ENCODE data around the gene HIGD1C.
"Not testable (repeated sequence)": the region's sequence is repeated elsewhere in the genome, so short reads cannot be mapped to it uniquely, and the experiment has no call there.

The HIGD1C gene

DNA sequence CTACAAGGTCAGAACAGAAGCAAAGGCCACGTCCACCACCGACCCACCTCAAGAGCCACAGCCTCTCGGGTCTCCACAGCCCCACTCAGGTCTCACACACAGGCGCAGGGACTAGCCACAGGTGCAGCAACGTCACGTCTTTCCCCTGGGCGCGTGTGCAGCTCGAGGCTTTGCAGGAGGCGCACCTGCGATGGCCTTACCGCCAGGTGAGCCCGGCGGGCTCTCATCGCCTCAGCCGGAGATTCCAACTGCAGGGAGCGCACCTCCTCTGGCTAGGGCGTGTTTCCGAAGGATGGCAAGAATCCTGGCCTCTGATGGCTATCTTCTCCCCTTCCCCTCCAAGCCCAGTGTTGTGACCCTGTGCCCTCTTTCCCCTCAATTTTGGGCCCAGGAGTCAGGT lies at the start of gene HIGD1C:
TSS of gene HIGD1C (plus strand) at position 35 of the 400 bp plus-strand sequence. CDS start 1,455 bp downstream, outside the sequence.
- no peak for DNase-seq

DNA sequence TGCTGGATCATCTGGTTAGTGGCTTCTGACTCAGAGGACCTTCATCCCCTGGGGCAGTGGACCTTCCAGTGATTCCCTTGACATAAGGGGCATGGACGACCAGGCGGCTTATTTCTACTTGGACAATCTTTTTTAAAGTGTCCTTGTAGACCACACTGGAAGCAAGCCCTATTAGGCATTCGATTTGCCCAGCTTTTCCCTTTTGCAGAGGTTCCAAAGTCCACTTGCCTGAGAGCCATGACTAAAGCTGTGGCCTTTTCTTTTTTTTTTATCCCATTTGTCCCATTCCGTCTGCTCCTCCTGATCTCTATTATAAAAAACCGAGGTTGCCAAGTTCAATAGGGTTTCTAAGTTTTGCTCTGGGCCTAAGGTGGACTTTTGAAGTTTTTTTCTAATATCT lies 43.9 kb upstream of the HIGD1C start:
- not testable (repeated sequence) for DNase-seq

DNA sequence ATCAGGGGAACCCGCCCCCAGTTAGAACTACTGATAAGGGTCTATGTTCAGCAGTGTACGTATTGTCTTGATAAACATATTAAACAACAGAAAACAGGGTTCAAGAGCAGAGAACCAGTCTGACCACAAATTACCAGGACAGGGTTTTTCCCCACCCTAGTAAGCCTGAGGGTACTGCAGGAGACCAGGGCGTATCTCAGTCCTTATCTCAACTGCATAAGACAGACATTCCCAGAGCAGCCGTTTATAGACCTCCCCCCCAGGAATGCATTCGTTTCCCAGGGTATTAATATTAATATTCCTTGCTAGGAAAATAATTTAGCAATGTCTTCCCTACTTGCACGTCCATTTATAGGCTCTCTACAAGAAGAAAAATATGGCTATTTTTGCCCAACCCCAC lies 40.0 kb upstream of the HIGD1C start:
- DNase-seq: not testable (repeated sequence)

GRCh38 chr12:50913224-50913623 lies 39.1 kb upstream of the HIGD1C start:
- DNase-seq: no peak

GRCh38 chr12:50914872-50915484 lies 37.4 kb upstream of the HIGD1C start:
- no peak for DNase-seq

GRCh38 chr12:50916292-50916691 lies 36.1 kb upstream of the HIGD1C start:
- no peak for DNase-seq

DNA sequence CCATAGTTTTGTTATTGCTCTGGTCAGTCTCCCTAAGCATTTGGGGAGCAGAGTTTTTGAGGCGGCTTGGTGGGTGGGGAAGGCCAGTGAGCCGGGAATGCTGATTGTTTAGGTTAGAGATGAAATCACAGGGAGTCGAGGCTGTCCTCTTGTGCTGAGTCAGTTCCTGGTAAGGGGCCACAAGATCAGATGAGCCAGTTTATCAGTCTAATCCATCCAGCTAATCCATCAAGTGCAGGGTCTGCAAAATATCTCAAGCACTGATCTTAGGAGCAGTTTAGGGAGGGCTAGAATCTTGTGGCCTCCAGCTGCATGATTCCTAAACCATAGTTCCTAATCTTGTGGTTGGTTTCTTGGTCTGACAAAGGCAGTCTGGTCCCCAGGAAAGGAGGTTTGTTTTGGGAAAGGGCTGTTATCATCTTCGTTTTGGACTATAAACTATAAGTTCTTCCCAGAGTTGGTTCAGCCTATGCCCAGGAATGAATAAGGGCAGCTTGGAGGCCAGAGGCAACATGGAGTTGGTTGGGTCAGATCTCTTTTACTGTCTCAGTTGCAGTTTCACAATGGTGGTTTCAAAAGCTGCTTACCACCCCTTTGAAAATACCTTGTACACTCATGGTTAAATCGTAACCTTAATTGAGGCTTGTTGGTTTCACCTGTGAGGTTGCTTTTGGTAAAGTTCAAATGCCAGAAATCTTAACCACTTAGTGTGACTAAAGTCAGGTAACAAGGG lies 33.6 kb upstream of the HIGD1C start:
- DNase-seq: no peak

- no peak for DNase-seq
These were observed 29.5 kb upstream of the HIGD1C start for GRCh38 chr12:50922820-50923219.

- DNase-seq: no peak
These were observed 28.8 kb upstream of the HIGD1C start for GRCh38 chr12:50923361-50924130.

DNA sequence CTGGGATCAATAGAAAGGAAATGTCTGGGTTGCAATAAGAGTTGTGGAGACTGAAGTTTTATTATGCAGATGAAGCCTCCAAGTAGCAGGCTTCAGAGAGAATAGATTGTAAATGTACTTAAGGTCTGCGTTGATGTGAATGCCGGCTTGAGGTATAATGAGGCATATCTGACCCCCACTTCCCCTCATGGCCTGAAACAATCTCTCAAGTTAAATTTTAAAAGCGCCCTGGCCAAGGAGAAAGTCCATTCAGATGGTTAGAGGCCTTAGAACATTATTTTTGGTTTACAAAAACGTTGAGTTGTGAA lies 28.3 kb upstream of the HIGD1C start:
- no peak for DNase-seq

- peak; percentile 48 for DNase-seq
These were observed 27.7 kb upstream of the HIGD1C start for GRCh38 chr12:50924439-50925341.

DNA sequence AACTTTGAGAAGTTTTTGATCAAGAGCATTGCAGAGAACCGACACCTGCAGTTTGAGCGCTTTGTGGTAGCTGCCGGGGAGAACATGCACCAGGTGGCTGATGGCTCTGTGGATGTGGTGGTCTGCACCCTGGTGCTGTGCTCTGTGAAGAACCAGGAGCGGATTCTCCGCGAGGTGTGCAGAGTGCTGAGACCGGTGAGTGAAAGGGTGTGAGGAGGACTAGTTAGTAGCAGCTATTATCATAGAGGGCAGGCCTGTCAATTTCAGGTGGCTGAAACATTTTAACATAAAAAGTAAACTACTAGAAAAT lies 27.0 kb upstream of the HIGD1C start:
- DNase-seq: peak; percentile 35

DNA sequence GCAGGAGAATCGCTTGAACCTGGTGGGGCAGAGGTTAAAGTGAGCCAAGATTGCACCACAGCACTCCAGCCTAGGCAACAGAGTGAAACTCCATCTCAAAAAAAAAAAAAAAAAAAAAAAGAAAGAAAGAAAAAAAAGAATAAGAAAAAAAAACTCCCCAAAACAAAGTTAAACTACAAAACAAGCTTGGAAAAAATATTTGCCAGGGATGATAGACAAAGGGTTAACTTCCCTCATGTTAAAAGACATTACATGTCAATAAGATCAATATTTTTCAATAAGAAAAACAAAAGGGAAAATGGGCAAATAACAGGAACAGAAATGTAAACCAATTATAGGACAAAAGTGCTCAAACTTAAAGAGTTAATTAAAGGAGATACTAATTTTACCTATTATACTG lies 26.4 kb upstream of the HIGD1C start:
- no peak for DNase-seq

GRCh38 chr12:50926415-50926814 lies 25.9 kb upstream of the HIGD1C start:
- DNase-seq: no peak

DNA sequence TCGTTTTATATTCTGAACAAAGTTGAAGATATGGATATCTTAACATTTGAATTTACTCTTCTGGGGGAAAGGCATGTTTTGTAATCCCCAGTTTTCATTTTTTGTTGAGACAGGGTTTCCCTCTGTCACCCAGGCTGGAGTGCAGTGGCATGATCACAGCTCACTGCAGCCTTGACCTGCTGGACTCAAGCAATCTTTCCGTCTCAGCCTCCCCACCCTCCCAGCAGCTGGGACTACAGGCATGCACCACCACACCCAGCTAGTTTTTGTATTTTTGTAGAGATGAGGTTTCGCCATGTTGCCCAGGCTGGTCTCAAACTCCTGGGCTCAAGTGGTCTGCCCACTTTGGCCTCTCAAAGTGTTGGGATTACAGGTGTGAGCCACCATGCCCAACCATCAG lies 25.4 kb upstream of the HIGD1C start:
- not testable (repeated sequence) for DNase-seq

DNA sequence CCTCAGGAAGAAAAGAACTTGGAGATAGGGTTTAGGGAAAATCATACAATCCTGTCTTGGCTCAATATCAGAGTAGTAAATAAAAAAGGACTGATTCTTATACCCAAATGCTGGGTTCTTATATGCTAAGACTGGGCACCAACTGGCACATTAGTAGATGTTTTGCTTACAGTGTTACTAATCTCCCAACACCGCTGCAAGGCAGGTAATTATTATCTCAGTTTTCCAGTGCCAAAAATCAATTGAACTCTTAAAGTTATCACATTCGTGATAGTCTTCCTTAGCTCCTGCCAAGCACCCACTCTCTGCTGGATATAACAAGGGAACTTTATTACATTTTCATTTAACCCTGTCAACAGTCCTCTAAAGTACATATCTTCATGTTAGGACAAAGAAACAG lies 25.0 kb upstream of the HIGD1C start:
- DNase-seq: no peak

GRCh38 chr12:50927766-50928224 lies 24.5 kb upstream of the HIGD1C start:
- DNase-seq: no peak

DNA sequence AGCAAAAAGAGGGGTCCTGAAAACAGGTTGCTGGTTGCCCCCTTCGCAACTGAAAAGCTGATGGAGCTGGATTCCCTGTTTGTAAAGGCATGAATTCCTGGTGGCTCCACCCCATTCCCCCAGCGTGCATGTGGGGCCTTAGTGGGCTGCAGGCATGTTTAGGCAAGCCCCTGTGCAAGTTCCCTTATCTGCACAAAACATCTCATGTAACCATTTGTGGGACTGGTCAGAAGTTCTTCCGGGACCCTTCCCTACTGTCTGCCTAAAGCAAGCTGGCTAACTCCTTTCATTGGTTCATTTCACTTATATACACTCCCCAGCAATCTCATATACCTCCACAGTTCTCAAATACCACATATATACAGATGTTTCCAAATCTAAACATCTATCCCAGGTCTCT lies 24.0 kb upstream of the HIGD1C start:
- no peak for DNase-seq

DNA sequence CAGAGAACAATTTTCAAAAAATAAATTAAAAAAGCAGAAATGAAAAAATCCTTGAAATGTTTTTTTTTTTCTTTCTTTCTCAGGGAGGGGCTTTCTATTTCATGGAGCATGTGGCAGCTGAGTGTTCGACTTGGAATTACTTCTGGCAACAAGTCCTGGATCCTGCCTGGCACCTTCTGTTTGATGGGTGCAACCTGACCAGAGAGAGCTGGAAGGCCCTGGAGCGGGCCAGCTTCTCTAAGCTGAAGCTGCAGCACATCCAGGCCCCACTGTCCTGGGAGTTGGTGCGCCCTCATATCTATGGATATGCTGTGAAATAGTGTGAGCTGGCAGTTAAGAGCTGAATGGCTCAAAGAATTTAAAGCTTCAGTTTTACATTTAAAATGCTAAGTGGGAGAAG lies 22.5 kb upstream of the HIGD1C start:
- DNase-seq: no peak

DNA sequence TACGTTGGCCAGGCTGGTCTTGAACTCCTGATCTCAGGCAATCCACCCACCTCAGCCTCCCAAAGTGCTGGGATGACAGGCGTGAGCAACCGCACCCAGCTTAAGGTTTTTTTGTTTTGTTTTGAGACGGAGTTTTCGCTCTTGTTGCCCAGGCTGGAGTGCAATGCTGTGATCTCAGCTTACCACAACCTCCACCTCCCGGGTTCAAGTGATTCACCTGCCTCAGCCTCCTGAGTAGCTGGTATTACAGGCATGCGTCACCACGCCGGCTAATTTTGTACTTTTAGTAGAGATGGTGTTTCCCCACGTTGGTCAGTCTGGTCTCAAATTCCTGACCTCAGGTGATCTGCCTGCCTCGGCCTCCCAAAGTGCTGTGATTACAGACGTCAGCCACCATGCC lies 21.9 kb upstream of the HIGD1C start:
- DNase-seq: not testable (repeated sequence)

DNA sequence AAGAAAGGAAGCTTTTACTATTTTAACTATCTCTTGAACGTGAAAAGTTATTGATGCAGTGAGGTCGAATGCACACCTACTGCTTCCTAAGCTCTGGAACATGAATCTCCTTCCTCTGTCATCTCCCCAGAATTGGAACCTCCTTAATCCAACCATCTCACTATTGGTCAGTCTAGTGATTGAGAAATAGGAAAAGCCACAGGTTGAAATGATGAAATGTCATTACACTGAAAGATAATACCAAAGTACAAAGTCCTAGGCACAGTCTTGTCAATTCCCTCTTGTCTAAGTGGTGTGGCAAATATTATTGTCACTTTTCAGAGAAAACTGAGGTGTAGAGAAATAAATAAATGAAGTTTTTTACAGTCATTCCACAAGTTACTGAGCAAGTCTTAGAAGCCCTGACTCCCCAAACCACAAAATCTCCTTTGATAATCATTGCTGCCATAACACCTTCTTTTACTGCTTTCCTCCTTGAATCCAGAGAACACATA lies 19.5 kb upstream of the HIGD1C start:
- no peak for DNase-seq

DNA sequence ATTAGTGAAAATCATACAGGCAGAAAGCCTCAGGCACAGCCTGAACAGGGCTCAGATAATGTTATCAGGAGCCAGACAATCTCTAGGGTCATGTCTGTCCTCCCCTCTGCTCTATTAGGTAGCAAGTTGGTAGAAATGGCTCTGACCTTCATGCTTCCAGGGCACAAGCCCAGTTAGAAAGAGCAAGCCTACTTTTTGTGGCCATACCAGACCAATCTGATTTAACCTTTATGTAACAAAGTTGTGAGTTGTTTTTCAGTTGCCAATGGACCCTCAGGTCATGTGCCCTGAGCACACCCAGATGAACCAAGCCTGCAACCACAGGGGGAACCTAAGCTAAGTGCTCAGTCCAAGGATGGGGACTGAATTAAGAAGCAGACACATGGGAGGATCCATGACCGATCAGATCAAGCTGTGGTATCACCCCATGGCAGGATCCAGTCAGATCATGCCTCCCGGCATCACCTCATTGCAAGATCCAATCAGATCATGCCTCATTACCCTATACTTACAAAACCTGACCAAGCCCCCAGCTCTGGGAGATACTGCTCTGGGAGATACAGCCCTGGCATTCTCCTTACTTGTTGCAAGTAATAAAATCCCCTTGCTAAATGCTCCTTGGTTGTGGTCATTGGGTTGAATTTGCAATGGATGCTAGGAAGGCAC lies 18.8 kb upstream of the HIGD1C start:
- no peak for DNase-seq

All from stimulated activated CD8-positive, alpha-beta memory T cell treated with anti-CD3 and anti-CD28 coated beads, Interleukin-4, amount 100 ng/mL, for 48 hours (primary cell).